Measurements from ENCODE around the gene FHIT.

Gene FHIT

DNA sequence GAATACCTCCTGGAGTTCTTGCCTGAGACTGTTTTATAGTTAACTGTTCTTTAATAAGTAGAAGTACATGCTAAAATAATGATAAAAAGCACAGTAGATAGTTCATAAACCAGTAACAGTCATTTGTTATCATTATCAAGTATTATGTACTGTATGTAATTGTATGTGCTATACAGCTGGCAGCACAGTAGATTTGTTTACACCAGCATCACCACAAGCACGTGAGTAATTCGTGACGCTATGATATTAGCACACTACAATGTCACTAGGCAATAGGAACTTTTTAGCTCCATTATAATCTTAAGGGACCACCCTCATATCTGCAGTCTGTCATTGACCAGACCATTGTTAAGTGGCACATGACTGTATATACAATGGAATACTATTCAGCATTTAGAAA is 534.7 kb downstream of the FHIT start:
- TF ChIP-seq YY1 (IDR thresholded peaks at IDR 0.05; ENCODE audit: insufficient read depth, insufficient read length) (no peak), SUZ12 (IDR thresholded peaks at IDR 0.05; ENCODE audit: extremely low read depth, insufficient read depth, insufficient read length) (no peak), ZNF274 (IDR thresholded peaks at IDR 0.05; ENCODE audit: low read depth, low read length) (no peak)
- no peaks in the 10 kb centered on the region for H3K36me3 ChIP-seq (ENCODE audit: insufficient read depth, insufficient read length, low read length)
- H3K4me3 ChIP-seq (ENCODE audit: insufficient read length, low read depth): no peak overlapping the region
- H3K27me3 ChIP-seq (ENCODE audit: insufficient read depth, insufficient read length): no peaks in the 10 kb centered on the region
- no peaks in the 10 kb centered on the region for H3K9me3 ChIP-seq (ENCODE audit: insufficient read depth, low read length)
- no peak for DNase-seq (ENCODE audit: low read depth, low spot score)
- no peak overlapping the region for H3K9ac ChIP-seq (ENCODE audit: insufficient read length, low read depth)
- H3K4me1 ChIP-seq (ENCODE audit: insufficient read depth, insufficient read length): no peaks in the 10 kb centered on the region

DNA sequence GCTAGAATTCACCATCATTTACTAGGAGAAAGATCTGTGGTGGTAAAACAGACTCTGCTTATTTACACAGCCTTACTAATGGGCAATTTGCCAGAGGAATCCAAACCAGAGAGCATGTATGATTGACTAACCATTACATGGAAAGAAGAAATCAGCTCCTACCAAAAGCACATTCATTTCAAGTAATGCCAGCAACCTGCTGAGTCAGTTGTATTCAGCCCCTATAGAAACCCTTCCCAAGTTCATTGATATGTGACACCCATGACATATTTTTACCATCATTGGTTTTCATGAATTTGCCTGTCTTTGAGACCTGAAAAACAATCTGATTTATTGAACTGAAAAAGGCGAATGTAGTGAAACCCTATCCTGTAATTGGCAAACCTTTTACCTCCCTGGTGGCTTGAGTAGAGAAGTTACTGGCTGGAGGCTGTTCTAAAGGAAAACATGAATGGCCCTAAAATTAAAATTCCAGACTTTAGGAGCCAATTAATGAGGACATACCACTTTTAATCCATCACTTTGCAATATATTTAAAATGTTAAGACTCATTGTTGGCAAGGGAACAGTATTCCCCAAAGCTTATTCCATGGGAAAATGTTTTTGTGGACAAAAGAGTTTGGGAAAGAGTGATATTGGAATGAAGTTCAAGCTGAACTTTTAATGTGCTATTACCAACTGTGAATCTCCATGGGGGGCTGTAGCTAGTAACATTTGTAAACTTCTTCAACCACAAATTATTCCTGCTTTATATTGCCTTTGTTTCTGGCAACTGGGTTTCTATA is 542.9 kb downstream of the FHIT start:
- TF ChIP-seq YY1 (IDR thresholded peaks at IDR 0.05; ENCODE audit: insufficient read depth, insufficient read length): no peak
- TF ChIP-seq ZNF274 (IDR thresholded peaks at IDR 0.05; ENCODE audit: low read depth, low read length): no peak
- TF ChIP-seq SUZ12 (IDR thresholded peaks at IDR 0.05; ENCODE audit: extremely low read depth, insufficient read depth, insufficient read length): no peak
- Histone ChIP-seq H3K27me3 (ENCODE audit: insufficient read depth, insufficient read length) (no peaks in the 10 kb centered on the region), H3K9me3 (ENCODE audit: insufficient read depth, low read length) (peaks cover 18% of the 10 kb centered on the region; the same call in 1 of the 2 replicates), H3K4me1 (ENCODE audit: insufficient read depth, insufficient read length) (no peaks in the 10 kb centered on the region), H3K9ac (ENCODE audit: insufficient read length, low read depth) (no peak overlapping the region), H3K4me3 (ENCODE audit: insufficient read length, low read depth) (no peak overlapping the region), H3K36me3 (ENCODE audit: insufficient read depth, insufficient read length, low read length) (no peaks in the 10 kb centered on the region)
- no peak for DNase-seq (ENCODE audit: low read depth, low spot score)

DNA sequence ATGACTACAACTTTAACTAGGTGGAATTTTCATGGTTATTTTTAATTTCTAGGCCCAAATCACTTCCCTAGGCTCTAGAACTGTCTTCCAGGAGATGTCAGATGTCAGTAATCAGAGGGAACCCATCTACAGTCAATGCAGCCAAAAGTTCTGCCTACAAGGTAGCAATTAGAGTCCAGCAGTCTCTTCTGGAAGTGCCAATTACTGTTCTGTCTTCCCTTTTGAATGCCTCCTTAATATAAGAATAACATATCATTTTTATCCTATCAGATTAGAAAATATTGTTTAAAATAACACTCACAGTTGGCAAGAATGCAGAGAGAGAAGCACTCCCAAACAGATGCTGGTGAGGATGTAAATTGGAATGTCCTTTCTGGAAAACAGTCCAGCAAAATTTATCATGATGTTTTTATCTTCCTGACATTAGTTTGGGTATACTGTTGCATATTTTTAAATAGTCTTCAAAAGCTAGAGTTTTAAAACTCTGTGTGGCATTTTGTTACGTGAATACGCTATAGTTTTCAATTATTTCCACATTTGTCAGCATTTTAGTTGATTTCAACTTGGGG is 543.7 kb downstream of the FHIT start:
- H3K4me1 ChIP-seq (ENCODE audit: insufficient read depth, insufficient read length): no peaks in the 10 kb centered on the region
- peaks cover 18% of the 10 kb centered on the region; the same call in 1 of the 2 replicates for H3K9me3 ChIP-seq (ENCODE audit: insufficient read depth, low read length)
- TF ChIP-seq SUZ12 (IDR thresholded peaks at IDR 0.05; ENCODE audit: extremely low read depth, insufficient read depth, insufficient read length): no peak
- TF ChIP-seq ZNF274 (IDR thresholded peaks at IDR 0.05; ENCODE audit: low read depth, low read length): no peak
- no peak for TF ChIP-seq YY1 (IDR thresholded peaks at IDR 0.05; ENCODE audit: insufficient read depth, insufficient read length)
- no peaks in the 10 kb centered on the region for H3K36me3 ChIP-seq (ENCODE audit: insufficient read depth, insufficient read length, low read length)
- DNase-seq (ENCODE audit: low read depth, low spot score): no peak
- no peak overlapping the region for H3K4me3 ChIP-seq (ENCODE audit: insufficient read length, low read depth)
- no peak overlapping the region for H3K9ac ChIP-seq (ENCODE audit: insufficient read length, low read depth)
- no peaks in the 10 kb centered on the region for H3K27me3 ChIP-seq (ENCODE audit: insufficient read depth, insufficient read length)

- no peaks in the 10 kb centered on the region for H3K36me3 ChIP-seq (ENCODE audit: insufficient read depth, insufficient read length, low read length)
- H3K9me3 ChIP-seq (ENCODE audit: insufficient read depth, low read length): peaks cover 6% of the 10 kb centered on the region
- no peaks in the 10 kb centered on the region for H3K4me1 ChIP-seq (ENCODE audit: insufficient read depth, insufficient read length)
- no peak for TF ChIP-seq ZNF274 (IDR thresholded peaks at IDR 0.05; ENCODE audit: low read depth, low read length)
- no peak for TF ChIP-seq SUZ12 (IDR thresholded peaks at IDR 0.05; ENCODE audit: extremely low read depth, insufficient read depth, insufficient read length)
- TF ChIP-seq YY1 (IDR thresholded peaks at IDR 0.05; ENCODE audit: insufficient read depth, insufficient read length): no peak
- DNase-seq (ENCODE audit: low read depth, low spot score): no peak
- no peak overlapping the region for H3K4me3 ChIP-seq (ENCODE audit: insufficient read length, low read depth)
- H3K27me3 ChIP-seq (ENCODE audit: insufficient read depth, insufficient read length): no peaks in the 10 kb centered on the region
- H3K9ac ChIP-seq (ENCODE audit: insufficient read length, low read depth): no peak overlapping the region
Observed at GRCh38 chr3:60703956-60704736, 547.1 kb downstream of the FHIT start.

DNA sequence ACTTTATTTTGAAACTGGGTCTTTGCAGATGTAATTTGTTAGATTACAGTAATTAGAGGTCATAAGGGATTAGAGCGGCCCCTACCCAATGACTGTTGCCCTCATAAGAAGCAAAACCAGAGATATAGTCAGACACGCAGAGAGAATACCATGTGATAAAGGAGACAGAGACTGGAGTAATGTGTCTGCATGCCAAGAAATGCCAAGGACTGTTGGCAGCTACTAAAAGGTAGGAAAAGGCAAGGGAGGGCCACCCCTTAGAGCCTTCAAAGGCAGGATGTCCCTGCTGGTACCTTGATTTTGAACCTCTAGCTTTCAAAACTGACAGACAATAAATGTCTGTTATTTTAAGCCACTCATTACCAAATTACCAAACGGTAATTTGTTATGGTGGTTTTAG is 548.2 kb downstream of the FHIT start:
- no peak for DNase-seq (ENCODE audit: low read depth, low spot score)
- Histone ChIP-seq H3K27me3 (ENCODE audit: insufficient read depth, insufficient read length) (no peaks in the 10 kb centered on the region), H3K9ac (ENCODE audit: insufficient read length, low read depth) (no peak overlapping the region), H3K4me3 (ENCODE audit: insufficient read length, low read depth) (no peak overlapping the region), H3K36me3 (ENCODE audit: insufficient read depth, insufficient read length, low read length) (no peaks in the 10 kb centered on the region), H3K9me3 (ENCODE audit: insufficient read depth, low read length) (peaks cover 6% of the 10 kb centered on the region), H3K4me1 (ENCODE audit: insufficient read depth, insufficient read length) (no peaks in the 10 kb centered on the region)
- TF ChIP-seq SUZ12 (IDR thresholded peaks at IDR 0.05; ENCODE audit: extremely low read depth, insufficient read depth, insufficient read length): no peak

DNA sequence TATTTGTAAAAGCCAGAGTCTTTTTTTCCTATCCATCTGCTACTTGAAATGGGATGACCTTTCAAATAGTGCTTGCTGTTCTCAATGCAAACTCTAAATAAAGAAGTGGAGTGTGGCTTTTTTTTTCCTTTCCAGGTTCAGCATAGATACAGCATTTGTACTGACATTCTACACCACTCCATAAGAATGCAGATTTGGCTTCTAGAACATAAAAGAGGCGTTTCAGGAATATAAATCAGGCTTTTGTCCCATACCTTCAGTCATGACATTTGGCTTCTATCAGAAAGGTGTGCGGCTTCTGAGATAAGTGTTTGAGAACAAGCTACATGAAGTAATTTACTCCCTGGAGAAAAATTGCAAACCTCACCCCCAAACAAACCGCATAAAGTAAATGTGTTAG is 553.1 kb downstream of the FHIT start:
- no peak for DNase-seq (ENCODE audit: low read depth, low spot score)
- Histone ChIP-seq H3K27me3 (ENCODE audit: insufficient read depth, insufficient read length) (no peaks in the 10 kb centered on the region), H3K9ac (ENCODE audit: insufficient read length, low read depth) (no peak overlapping the region), H3K9me3 (ENCODE audit: insufficient read depth, low read length) (no peaks in the 10 kb centered on the region; the same call in 1 of the 2 replicates), H3K4me3 (ENCODE audit: insufficient read length, low read depth) (no peak overlapping the region), H3K36me3 (ENCODE audit: insufficient read depth, insufficient read length, low read length) (no peaks in the 10 kb centered on the region), H3K4me1 (ENCODE audit: insufficient read depth, insufficient read length) (no peaks in the 10 kb centered on the region)
- TF ChIP-seq YY1 (IDR thresholded peaks at IDR 0.05; ENCODE audit: insufficient read depth, insufficient read length) (no peak), ZNF274 (IDR thresholded peaks at IDR 0.05; ENCODE audit: low read depth, low read length) (no peak), SUZ12 (IDR thresholded peaks at IDR 0.05; ENCODE audit: extremely low read depth, insufficient read depth, insufficient read length) (no peak)

DNA sequence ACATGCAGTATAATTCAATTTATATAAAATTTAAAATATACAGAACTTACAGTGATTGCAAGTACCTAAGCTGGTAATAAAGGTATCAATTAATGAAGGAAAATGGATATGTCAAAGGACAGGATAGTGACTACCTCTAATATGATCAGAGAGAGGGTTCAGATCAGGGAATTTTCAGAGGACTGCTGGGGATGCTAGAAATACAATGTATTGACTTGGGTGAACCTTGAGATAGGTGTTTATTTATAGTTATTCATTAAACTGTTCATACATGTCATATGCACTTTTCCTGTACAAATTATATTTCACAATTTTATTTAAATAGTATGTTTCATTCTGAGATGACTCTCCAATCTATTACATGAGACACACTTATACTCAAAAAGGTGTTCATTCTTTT is 554.1 kb downstream of the FHIT start:
- DNase-seq (ENCODE audit: low read depth, low spot score): no peak
- no peaks in the 10 kb centered on the region for H3K27me3 ChIP-seq (ENCODE audit: insufficient read depth, insufficient read length)
- no peaks in the 10 kb centered on the region for H3K36me3 ChIP-seq (ENCODE audit: insufficient read depth, insufficient read length, low read length)
- H3K9ac ChIP-seq (ENCODE audit: insufficient read length, low read depth): no peak overlapping the region
- no peaks in the 10 kb centered on the region for H3K4me1 ChIP-seq (ENCODE audit: insufficient read depth, insufficient read length)
- no peak overlapping the region for H3K4me3 ChIP-seq (ENCODE audit: insufficient read length, low read depth)
- TF ChIP-seq YY1 (IDR thresholded peaks at IDR 0.05; ENCODE audit: insufficient read depth, insufficient read length): no peak
- TF ChIP-seq SUZ12 (IDR thresholded peaks at IDR 0.05; ENCODE audit: extremely low read depth, insufficient read depth, insufficient read length): no peak
- H3K9me3 ChIP-seq (ENCODE audit: insufficient read depth, low read length): no peaks in the 10 kb centered on the region; the same call in 1 of the 2 replicates
